Measurements from ENCODE around the gene FZD1.

Gene FZD1

DNA sequence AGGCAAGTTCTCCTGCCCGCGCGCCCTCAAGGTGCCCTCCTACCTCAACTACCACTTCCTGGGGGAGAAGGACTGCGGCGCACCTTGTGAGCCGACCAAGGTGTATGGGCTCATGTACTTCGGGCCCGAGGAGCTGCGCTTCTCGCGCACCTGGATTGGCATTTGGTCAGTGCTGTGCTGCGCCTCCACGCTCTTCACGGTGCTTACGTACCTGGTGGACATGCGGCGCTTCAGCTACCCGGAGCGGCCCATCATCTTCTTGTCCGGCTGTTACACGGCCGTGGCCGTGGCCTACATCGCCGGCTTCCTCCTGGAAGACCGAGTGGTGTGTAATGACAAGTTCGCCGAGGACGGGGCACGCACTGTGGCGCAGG is 1.4 kb downstream of the FZD1 start:
- FAIRE-seq: no peak

GRCh38 chr7:91266067-91266688 is 1.9 kb downstream of the FZD1 start:
- no peak for FAIRE-seq

DNA sequence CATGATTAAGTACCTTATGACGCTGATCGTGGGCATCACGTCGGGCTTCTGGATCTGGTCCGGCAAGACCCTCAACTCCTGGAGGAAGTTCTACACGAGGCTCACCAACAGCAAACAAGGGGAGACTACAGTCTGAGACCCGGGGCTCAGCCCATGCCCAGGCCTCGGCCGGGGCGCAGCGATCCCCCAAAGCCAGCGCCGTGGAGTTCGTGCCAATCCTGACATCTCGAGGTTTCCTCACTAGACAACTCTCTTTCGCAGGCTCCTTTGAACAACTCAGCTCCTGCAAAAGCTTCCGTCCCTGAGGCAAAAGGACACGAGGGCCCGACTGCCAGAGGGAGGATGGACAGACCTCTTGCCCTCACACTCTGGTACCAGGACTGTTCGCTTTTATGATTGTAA is 2.5 kb downstream of the FZD1 start:
- FAIRE-seq: no peak

DNA sequence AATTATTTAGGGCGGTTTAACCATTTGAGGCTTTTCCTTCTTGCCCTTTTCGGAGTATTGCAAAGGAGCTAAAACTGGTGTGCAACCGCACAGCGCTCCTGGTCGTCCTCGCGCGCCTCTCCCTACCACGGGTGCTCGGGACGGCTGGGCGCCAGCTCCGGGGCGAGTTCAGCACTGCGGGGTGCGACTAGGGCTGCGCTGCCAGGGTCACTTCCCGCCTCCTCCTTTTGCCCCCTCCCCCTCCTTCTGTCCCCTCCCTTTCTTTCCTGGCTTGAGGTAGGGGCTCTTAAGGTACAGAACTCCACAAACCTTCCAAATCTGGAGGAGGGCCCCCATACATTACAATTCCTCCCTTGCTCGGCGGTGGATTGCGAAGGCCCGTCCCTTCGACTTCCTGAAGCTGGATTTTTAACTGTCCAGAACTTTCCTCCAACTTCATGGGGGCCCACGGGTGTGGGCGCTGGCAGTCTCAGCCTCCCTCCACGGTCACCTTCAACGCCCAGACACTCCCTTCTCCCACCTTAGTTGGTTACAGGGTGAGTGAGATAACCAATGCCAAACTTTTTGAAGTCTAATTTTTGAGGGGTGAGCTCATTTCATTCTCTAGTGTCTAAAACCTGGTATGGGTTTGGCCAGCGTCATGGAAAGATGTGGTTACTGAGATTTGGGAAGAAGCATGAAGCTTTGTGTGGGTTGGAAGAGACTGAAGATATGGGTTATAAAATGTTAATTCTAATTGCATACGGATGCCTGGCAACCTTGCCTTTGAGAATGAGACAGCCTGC is 3.1 kb downstream of the FZD1 start:
- no peak for FAIRE-seq

DNA sequence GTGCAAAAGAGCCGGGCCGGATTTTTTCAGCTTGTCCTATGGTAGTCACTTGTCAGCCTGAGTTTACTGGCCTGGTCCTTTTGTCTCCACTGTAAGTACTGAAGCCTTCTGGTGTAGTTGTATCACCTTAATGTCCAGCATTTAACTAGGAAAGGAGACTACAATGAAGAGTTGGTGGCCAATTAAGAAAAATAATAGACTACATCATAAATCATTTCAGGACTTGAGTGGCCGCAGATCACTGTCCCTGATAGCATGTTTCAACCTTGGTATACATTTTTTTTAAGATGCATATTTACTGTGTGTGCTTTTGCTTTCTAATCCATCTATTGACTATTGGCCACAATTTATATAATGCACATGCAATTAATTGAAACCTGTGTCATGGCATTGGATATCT is 6.1 kb downstream of the FZD1 start:
- FAIRE-seq: no peak

DNA sequence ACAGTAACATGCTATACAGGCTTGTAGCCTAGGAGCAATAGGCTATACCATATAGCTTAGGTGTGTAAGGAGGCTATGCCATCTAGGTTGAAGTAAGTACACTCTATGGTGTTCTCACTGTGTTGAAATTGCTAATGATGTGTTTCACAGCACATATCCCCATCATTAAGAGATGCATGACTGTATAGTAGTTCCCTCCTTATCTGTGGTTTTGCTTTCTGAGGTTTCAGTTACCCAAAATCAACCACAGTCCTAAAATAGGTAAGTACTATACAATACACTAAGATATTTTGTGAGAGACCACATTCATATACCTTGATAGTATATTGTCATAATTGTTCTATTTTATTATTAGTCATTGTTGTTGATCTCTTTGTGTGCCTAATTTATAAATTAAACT is 12.7 kb downstream of the FZD1 start:
- no peak for FAIRE-seq

- no peak for FAIRE-seq
These were observed 16.0 kb downstream of the FZD1 start for GRCh38 chr7:91280185-91280584.

GRCh38 chr7:91280604-91281003 is 16.4 kb downstream of the FZD1 start:
- FAIRE-seq: no peak

DNA sequence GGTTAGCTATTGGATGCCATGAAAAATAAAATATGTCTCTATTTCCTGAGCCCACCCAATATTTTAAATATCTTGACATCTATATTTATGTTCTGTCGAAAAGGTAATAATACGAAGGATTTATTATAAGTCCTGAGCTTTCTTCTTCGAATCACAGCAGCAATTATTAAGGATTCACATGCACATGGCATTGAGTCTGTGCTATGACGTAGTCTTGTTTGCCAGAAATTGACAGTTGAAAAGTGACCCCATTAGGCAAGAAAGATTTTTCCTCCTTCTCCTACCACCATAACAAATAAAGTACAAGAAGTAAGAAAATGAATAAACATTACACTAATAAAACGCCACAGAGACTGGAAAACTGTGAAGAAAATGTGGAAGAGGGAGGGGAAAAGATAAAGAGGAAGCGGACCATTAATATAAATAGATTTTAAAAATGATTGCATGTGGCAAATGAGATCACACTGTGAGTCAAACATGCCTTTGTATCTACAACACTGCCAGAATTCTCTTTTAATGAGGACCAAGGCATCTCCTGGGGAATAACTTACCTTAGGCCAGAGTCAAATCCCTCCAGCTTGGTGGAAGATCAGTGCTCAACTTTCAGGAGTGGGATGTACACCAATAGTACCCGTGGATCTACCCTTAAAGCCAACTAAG is 21.6 kb downstream of the FZD1 start:
- FAIRE-seq: no peak

- no peak for FAIRE-seq
These were observed 22.2 kb downstream of the FZD1 start for GRCh38 chr7:91286432-91286831.

DNA sequence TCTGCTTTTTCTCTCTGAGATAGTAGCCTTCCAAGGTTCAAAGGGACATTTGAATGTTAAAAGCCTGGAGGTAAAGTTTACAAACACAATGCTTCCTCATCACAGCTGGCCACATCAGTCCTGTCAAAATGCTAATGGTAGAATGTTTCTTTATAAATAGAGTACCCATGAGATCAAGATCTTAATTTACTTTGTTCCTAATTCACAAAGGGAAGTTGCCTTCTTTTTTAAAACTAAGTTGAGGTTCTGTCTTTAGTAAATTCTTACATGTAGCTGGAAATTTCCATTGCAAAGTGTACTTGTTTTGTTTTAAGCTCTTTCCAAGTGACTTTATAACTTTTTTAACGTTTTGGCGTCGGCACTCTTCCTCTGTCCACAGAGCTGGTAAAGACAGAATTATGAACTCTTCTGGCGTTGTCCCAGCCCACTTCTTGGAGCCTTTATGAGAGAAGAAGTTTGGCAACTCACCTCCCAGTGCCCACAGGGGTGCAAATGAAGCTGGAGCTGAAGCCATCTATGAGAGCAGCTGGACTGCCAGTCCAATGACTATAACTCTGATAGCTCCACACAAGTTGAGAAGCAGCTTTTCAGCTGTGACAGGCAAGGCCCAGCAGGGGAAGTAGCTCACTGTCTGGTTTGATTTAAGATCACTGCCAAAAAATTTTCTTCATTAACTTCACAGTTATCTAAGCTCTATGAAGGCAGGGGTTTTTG is 23.3 kb downstream of the FZD1 start:
- FAIRE-seq: no peak

DNA sequence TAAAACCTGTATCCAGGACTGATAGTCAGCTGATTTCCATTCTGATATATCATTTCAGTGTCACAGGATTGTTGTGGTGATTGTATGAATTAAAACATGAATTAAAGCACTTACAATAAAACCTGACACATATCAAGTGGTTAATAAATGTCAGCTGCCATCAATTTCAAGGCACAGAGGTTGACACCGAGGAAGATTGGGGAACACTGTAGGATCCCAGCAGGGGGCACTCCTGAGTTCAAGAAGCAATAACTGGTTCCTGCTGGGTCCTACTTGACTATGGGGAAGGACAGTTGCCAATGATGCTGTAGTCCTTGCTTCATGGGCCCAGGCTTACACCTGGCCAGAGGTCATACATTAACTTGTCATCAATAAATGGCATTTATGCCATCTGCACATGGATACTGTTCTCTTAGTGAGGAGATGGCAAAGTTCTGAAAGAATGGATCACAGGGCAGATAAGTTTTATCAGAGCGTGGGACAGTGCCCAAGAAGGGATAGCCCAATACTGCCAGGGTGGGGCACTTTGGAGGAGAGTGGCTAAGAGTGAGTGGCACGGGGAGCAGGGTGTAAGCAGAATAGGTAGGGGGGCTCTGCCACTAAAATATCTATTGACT is 24.1 kb downstream of the FZD1 start:
- no peak for FAIRE-seq

- FAIRE-seq: no peak
These were observed 25.5 kb downstream of the FZD1 start for GRCh38 chr7:91289633-91290254.

DNA sequence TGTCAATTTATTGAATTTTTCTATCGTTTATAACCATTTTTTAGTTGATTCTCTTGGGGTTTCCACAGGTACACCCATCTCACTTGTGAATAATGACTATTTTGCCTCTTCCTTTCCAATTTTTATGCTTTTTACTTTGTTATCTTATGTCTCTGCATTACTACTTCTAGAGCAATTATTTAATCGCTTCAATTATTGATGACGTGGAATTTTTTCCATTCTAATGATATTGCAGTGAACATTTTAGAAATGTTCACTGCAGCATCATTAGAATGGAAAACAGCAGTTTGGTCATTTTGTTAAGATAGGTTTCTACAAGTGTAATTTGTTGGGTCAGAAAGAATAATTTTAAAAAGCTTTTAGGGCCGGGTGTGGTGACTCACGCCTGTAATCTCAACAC is 27.1 kb downstream of the FZD1 start:
- FAIRE-seq: no peak

- no peak for FAIRE-seq
These were observed 27.7 kb downstream of the FZD1 start for GRCh38 chr7:91291902-91292301.

DNA sequence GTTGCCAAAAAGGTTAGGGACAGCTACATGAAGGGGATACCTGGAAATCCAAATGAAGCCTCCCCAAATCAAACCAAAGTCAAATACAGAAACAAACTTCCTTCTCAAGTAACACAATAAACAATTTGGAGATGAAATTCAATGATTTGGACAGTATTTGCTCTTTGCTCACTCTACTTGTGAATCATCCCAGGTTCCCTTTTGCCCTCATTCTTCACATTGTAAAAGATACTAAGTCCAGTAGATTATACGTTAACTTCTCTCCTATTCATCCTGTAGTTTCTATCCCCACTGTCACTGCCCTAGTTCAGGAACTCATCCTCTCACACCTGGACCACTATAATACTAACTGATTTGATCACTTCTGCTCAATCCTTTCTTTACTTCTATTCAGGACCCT is 28.3 kb downstream of the FZD1 start:
- no peak for FAIRE-seq

- FAIRE-seq: no peak
These were observed 28.9 kb downstream of the FZD1 start for GRCh38 chr7:91293136-91293535.

- FAIRE-seq: no peak
These were observed 29.6 kb downstream of the FZD1 start for GRCh38 chr7:91293840-91294239.

DNA sequence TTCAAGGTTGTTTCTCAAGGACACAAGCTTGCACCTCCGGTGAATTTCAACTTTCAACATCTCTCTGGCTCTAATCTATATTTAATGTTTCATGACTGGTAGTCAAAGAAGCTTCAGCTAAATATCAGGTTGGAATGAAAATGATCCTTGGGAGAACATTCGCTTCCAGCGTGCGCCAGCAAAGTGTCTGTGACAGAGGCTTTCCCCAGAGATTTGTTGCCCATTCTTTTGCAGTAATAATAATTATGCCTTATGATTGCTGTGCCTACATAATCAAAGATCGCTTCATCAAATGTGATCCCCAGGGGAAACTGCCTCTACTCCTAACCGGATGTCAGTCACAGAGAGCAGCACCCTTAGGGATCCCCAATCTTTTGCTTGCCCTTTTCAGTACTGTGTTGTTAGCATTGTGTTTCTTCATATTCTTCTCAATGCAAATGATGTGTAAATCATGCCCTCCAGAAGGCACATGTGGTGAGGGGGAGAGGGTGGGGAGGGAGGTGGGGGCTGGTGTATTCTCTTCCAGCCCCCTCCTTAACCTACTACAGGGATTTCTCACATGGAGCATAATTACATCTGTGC is 30.5 kb downstream of the FZD1 start:
- FAIRE-seq: no peak

DNA sequence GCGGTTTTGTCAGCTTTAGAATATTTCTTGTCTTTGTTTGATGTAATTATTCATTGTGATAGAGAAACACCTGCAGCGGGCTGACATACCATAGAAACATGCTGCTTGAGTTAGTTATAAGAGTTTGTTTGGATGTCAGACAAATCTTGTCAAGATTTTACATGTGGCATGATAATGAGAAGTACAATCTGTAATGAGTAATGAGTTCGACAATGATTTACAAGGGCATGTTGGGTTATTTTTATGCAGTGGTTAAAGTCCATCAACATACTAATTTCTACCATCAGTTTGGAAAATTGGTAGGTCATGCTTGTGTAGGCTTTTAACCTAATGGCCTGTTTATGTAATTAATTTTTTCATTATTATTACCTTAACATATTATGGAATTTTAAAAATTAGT is 31.3 kb downstream of the FZD1 start:
- no peak for FAIRE-seq

- no peak for FAIRE-seq
These were observed 33.7 kb downstream of the FZD1 start for GRCh38 chr7:91297939-91298338.
